Activated T-cell treated with anti-CD3 and anti-CD28 coated beads for 4 hours (primary cell): Measurements from ENCODE around the gene AKAP13.
"Not testable (repeated sequence)": the region's sequence is repeated elsewhere in the genome, so short reads cannot be mapped to it uniquely, and the experiment has no call there.

ENCODE experiments used
- DNase-seq: peaks from one replicate; pipeline ENCODE4 v3.0.0-alpha.2; 2020

Gene AKAP13

DNA sequence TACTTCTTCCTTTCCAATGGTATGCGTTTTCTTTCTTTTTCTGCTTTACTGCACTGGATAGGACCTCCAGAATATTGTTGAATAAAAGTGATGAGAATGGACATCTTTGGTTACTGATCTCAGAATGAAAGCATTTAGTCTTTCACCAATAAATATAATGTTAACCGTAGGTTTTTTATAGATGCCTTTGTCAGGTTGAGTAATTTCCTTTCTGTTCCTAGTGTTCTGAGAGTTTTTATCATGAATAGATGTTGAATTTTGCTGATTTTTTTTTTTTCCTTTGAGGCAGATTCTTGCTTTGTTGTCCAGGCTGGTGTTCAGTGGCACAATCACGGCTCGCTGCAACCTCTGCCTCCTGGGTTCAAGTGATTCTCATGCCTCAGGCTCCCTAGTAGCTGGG is 255.9 kb downstream of the AKAP13 start:
- DNase-seq: no peak

DNA sequence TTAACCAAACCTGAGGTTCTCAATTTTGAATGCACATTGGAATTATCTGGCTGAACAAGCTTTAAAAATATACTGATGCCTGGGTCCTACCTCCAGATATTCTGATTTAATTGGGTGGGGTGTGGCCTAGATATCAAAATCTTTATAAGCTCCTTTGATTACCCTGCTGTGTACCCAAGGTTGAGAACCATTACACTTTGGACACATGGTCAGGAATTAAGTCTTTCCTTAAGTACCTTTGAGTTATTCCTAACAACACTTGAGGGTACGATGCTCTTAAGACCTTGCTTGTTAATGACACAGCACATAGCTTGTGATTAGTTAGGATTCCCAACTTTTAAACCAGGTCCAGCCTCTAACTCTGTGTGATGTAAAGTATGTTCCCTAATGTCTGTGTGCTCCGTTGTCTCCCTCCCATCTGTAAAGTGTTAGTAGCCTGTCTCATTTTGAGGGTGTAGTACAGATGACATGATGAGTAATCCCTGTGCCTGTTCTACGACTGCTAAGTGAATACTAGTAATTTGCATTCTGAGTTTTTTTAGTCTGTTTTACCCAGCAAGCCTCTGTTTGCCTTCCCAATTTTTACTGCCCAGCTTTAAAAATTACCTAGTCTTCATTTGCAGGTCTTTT is 259.5 kb downstream of the AKAP13 start:
- no peak for DNase-seq

DNA sequence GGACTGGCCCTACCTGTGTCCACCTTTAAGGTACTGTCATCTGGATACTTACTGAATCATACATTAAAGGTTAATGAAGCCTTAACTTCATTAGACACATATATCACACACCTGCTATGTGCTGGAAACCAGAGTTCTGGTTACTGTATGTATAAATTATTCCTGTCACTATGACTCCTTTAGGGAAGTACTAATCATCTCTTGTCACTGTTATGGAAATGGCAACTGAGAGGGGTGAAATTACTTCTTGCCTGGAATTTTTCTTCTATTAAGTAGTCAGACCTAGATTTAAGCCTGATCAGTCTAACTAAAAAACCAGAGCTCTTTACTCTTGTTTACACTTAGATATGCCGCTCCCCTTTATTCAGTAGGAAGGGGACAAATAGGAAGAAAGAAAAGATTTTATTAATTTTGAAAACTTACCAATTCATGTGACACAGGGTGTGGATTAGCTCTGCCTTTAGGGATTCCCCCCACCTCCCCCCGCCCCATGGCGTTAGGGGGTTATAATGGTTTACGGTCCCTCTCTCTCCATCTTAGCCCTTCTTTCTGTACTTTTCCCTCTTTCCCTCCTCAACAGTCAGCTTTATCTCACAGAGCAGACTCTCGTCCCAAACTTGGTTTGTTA is 261.8 kb downstream of the AKAP13 start:
- no peak for DNase-seq

DNA sequence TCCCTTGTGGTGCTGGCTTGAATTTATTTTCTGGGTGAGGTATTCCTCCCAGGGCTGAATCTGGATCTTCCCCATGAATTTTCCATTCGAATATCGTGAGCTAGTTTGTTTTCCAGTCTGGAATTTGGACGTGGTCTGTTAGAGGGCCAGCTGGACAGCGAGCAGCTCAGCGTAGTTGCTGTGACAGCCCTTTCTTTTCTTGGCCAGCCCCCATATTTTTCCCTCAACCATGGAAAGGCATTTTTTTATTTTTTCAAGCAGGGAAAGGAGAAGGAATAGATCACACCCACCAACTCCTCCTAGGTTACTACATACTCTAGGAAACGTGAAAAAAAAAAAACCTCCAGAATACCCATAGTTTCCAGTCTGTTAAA is 262.3 kb downstream of the AKAP13 start:
- no peak for DNase-seq

- no peak for DNase-seq
Measured at GRCh38 chr15:85646538-85647091, 266.2 kb downstream of the AKAP13 start.

DNA sequence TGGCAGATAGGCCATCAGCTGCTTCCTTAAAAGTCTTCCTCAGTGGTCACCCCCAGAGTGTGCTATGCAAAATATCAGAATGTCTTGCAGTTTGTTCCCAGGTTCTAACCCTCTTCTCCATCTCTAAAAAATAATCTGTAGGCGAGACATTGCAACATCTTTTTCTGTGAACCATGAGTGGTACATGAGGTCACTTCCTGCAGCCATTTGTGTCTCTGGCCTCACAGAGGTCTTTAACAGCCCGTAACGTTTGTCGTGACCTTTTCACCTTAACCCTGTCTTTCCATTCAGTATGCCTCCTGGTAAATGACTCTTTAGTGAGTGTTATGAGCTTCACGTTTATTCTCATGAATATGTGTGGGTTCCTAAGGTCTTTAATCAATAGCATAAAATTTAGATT is 269.0 kb downstream of the AKAP13 start:
- peak; percentile 11 for DNase-seq

DNA sequence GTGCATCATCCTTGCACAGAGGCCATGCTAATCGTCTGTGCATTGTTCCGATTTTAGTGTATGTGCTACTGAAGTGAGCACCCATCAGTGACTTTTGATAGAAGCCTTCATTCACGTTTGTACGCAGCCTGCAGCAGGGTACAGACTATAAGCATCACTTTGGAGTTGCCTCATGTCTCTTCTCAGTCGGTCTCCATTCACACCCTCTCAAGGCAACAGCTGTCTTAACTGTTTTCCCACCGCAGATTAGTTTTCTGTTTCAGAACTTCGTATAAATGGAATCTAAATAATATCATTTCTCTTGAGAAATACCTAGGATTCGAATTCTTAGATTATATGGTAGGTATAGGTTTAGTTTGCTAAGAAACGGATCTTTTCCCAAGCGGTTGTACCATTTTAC is 271.1 kb downstream of the AKAP13 start:
- DNase-seq: no peak

DNA sequence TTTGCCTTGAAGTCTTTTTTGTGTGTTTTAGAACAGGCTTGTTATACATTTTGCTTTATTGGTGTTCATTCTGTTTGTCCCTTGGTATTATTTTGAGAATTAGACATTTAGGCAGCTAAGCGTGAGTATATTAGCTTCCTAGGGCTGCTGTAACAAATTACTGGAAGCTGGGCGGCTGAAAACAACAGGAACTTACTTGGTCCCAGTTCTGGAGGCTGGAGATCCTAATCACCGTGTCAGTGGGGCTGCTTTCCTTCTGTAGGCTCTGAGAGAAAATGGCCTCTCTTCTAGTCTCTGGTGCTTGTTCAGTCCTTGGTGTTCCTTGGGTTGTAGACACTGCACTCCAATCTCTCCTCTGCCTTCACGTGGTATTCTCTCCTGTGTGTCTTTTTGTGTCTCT is 272.1 kb downstream of the AKAP13 start:
- DNase-seq: no peak

GRCh38 chr15:85657132-85657531 is 276.7 kb downstream of the AKAP13 start:
- no peak for DNase-seq

DNA sequence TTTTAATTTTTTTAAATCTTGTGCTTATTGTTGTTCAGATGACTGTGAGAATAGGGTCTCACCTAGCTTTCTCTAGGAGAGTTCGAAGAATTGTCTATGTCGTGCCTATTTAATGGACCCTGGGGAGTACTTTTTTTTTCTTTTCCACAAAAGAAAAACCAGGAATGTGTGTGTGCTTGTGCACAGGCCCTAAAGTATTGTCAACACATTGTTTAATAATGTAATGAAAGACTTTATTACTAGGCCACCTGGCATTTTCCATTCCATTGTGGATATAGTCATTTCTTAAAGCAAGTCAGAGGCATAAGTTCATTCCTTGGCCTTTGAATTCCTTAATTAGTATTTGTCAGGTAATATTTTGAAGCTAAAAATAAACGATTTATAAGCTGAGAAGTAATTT is 278.4 kb downstream of the AKAP13 start:
- DNase-seq: no peak

GRCh38 chr15:85661859-85662258 is 281.5 kb downstream of the AKAP13 start:
- DNase-seq: no peak

- not testable (repeated sequence) for DNase-seq
Measured at GRCh38 chr15:85665677-85666076, 285.3 kb downstream of the AKAP13 start.

DNA sequence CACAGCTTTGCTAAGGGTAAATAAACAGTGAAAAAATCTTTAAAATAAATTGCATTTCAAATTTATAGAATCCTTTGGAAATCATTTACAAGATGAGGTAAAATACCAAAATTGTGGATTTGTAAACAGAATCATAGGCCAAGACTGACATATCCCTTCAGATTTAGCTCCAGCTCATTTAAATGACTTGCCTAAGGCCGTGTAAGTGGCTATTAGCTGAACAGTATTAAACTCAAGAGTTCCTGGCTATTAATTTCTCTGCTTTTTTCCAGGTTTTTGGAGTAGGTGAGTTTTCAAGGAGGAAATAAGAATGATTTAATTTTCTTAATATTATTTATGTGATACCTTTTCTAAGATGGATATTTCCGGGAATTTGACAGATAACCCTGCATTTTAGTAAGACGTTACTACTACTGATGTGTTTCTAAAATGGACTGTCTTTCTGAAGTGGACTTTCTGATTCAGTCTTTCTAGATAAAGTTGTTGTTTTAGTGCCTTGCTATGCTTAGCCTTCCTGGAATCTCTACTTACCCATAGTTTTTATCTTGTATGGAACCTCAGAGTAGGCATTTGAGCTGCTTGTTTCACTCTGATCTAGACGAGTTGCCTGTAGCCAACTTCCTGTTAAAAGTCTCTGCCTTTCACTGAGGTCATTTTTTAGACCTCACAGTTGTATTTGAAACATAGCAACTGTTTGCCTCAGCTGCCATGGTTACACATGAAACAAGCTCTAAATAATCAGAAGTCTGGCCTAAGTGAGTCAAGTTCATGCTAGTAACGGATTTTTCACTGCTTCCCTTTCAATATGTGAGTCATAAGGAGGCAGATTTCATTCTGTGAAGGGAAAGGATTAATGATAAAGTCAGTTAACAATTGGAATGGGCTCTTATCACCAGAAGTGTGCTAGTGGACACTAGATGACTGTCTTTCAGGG is 287.4 kb downstream of the AKAP13 start:
- peak; percentile 31 for DNase-seq

DNA sequence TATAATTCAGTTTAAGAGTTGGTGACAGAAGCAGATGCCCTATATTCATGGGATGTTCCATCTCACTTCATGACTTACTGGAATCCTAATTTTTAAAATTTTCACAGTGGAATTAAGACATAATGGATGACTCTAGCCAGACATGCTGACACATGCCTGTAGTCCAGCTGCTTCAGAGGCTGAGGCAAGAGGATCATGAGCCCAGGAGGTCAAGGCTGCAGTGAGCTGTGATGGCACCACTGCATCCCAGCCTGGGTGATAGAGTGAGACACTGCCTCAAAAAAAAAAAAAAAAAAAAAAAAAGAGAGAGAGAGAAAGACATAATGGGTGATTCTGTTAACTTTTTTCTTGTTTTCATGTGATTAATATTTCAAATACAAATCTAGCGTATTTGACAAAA is 290.8 kb downstream of the AKAP13 start:
- no peak for DNase-seq

DNA sequence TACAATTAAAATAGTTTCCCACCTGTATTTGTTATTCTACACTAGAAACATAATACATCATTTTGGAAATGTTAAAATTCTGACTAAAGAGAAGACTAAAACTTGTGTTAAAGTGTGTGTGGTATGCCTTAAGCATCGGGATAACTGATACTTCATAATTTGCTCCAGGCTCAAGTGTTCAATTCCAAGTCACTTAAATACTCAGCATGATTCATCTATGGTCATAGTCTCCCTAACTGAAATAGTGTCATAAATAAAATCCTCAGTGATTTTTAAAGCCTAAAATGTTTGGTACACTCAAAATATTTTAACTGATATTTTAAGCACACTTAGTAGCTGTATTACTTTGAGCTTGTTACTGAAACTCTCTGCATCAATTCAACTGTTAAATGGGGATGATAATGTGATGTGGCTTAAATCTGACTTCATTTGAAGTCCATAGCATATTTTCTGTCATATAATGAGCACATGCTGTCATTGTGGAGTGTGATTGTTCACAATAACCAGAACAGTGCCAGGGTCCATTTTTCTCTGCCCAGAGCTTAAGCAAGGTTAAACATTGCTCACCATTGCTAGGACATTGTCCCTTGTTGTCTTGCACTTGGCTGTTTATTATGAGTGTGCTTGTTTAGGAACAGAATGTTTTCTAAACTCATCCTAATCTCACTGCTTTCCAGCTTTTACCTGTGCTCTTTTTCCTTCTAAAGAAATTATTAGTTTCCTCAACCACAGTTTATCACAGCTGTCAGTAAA is 292.1 kb downstream of the AKAP13 start:
- DNase-seq: no peak

DNA sequence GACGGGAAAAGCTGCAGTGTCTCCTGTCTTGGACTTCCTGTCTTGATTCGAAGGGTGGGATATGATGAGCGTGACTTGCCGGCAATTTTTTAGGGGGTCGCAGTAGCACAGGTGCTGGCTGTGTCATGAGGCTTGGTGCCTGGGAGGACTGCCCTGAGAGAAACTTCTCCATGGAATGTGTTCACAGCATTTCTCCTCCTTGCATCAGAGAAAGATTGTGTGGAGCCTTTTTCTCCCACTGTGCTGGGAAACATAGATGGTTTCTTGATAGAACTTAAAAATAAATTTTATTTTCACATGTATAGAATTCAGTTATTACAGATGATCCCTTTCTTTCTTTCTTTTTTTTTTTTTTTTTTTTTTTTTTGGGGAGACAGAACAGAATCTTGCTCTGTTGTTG is 292.9 kb downstream of the AKAP13 start:
- DNase-seq: no peak

DNA sequence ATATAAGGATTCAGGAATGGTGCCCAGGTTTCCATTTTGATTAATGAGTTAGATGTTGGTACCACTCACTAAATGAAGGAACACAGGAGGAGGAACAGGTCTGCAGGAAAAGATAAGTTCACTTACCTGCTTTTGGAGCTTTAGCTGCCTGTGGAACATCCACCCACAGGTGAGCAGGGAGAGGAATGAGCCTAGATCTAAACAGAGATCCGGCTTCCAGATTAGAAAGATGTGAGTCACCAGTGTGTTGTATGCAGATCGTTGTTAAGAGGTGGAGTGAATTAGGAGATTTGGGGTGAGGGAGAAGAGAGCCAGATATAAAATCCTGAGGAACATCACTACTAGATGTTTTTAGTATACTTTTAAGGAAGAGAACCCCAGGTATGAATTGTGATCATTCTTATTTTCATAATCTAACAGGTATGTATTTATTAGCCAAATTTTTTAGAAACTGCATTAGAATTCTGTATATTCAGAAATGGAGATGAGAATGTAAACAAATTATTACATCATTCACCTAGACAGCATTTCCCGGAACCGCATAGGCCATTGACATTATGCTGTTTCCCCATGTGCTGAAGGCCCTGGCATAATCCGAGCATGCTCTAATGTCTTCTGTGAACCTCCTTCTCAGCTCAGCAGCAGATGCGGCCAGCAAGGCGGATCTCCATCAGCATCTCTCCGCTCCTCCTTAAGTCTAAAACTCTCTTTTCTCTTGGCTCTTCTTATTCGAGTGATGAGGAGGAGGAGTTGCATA is 296.1 kb downstream of the AKAP13 start:
- DNase-seq: no peak

DNA sequence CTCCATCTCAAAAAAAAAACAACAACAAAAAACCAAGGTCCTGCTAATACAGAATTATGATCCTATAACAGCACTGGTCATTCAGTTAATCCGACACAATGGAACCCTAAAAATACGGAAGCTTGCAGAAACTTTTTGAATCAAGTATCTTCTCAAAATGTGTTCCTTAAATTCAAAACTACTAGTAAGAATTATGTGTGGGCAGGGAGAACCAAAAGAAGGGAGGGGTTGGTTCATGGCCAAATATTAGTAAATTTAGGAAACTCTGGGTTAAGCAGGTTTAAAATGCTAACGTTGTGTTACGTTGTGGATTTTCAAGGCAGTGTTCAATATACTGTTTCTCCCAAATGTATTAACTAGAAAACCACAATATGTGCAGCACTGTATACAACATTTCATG is 298.8 kb downstream of the AKAP13 start:
- no peak for DNase-seq

- DNase-seq: no peak
Measured at GRCh38 chr15:85681386-85681785, 301.0 kb downstream of the AKAP13 start.

GRCh38 chr15:85684174-85684710 is 303.8 kb downstream of the AKAP13 start:
- DNase-seq: no peak

DNA sequence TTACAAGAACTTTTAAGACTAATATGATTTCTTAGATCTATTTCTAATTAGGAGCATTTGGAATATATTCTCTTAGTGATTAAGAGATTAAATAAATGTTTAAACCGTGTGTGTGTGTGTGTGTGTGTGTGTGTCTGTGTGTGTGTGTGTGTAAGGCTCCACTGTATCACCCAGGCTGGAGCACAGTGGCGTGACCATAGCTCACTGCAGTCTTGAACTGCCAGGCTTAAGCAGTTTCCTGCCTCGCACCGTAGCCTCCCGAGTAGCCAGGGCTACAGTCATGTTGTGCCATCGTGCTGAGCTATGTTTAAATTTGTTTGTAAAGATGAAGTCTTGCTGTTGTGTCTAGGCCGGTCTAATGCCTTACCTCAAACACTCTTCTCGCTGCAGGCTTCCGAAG is 305.0 kb downstream of the AKAP13 start:
- no peak for DNase-seq

- no peak for DNase-seq
Measured at GRCh38 chr15:85687329-85687728, 306.9 kb downstream of the AKAP13 start.
